ENCODE results near the gene SLC2A4. TPM values are rescaled to one million over a fixed set of nuclear protein-coding genes. Genes with fewer than 3 reads are reported as not detected.

Gene SLC2A4
- total RNA-seq, 2 donors from 2014 or later, result 1.9 to 5.7 TPM

DNA sequence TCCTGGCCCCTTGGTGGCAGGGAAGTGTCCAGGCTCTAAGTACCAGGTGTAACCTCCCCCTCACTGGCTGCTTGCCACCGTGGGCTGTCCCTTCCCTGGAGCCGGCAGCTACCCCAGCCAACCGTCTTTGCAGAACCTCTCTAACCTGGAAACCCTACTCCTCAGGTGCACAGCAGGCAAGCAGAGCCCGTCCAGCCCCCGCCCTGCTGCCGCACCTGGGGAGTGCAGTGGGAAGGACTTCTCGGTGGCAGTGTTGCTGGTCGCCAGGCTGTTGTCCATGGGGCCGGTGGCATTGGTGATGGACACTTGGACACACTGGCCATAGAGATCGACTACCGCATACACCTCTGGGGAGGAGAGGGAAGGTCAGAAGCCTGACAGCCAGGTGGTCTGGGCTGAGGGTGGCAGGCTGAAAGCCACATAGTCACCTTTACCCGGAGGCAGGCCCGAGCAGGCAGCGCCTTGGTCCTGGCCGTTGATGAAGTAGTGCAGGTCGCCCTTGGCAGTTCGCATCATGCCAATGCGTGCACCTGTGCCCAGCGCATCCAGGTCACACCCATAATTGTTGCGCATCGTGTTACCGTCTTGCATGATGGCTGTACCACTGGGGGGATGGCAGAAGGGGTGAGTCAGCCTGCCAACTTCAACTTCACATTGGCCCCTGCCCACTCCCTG is 41.1 kb downstream of the SLC2A4 start:
- Histone ChIP-seq H3K27ac (no peak overlapping the region), H3K4me1 (peaks cover 2% of the 10 kb centered on the region), H3K9me3 (no peaks in the 10 kb centered on the region), H3K27me3 (no peaks in the 10 kb centered on the region), H3K36me3 (peaks cover 18% of the 10 kb centered on the region), H3K4me3 (no peak overlapping the region), H3K9ac (ENCODE audit: low read depth in 2 of 2, low read length in 2 of 2) (no peak overlapping the region)
- no peak for DNase-seq
- intact Hi-C loops (cut with DNase I), result no loop called here
- TF ChIP-seq, protein P1, sequence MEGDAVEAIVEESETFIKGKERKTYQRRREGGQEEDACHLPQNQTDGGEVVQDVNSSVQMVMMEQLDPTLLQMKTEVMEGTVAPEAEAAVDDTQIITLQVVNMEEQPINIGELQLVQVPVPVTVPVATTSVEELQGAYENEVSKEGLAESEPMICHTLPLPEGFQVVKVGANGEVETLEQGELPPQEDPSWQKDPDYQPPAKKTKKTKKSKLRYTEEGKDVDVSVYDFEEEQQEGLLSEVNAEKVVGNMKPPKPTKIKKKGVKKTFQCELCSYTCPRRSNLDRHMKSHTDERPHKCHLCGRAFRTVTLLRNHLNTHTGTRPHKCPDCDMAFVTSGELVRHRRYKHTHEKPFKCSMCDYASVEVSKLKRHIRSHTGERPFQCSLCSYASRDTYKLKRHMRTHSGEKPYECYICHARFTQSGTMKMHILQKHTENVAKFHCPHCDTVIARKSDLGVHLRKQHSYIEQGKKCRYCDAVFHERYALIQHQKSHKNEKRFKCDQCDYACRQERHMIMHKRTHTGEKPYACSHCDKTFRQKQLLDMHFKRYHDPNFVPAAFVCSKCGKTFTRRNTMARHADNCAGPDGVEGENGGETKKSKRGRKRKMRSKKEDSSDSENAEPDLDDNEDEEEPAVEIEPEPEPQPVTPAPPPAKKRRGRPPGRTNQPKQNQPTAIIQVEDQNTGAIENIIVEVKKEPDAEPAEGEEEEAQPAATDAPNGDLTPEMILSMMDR (IDR thresholded peaks at IDR 0.05), result no peak

DNA sequence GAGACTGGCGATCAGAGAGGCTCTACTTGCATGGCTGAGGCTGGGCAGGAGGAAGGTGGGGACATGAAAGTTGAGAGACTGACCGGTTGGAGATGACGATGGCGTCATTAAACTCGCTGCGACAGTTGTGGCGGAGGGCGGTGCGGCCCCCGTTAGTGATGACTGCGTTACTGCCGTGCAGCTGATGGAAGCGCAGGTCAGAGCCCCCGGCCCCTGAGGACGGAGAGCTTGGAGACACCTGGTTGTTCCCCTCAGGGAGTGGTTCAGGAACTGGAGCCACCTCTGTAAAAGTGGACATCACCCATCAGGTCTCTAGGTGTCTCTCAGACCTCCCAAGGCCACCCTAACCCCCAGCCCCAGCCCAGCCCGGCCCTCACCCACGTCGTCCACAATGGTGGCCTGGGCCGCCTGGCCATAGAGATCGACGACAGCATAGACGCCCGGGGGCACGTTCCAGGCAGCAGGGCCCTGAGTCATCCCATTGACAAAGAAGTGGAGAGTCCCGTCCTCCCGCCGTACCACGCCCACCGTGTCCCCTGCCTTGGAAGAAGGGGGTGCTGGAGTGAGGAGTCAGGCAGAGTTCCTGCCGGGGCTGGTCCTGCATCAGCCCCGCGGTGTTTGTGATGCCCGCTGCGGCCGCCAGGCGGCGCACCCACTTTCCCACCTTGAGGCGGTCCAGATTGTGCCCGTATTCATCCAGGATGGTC is 42.4 kb downstream of the SLC2A4 start:
- H3K4me1 ChIP-seq, result peaks cover 10% of the 10 kb centered on the region
- intact Hi-C loops (cut with DNase I), result no loop called here
- DNase-seq, result peak; percentile 53
- H3K9me3 ChIP-seq, result no peaks in the 10 kb centered on the region
- no peak overlapping the region for H3K27ac ChIP-seq
- H3K9ac ChIP-seq (ENCODE audit: low read depth in 2 of 2, low read length in 2 of 2), result no peak overlapping the region
- peaks cover 18% of the 10 kb centered on the region for H3K36me3 ChIP-seq
- TF ChIP-seq, protein P1 (IDR thresholded peaks at IDR 0.05), result peak; percentile 77
- no peaks in the 10 kb centered on the region for H3K27me3 ChIP-seq
- no peak overlapping the region for H3K4me3 ChIP-seq

DNA sequence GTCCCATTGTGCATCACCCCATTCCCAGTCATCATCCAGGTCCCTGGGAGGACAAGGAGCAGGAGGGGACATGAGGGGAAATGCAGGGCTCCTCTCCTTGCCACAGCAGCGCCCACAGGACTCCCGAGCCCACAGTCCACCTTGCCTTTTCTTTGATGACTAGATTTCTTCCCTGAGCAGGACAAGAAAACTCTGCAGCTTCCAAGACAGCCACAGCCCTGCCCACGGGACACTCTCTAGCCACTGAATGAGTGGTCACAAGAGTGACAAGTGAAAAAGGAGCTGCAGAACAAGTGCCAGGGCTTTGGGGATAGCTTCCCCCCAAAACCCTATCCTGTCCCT is 42.9 kb downstream of the SLC2A4 start:
- H3K36me3 ChIP-seq, result peaks cover 18% of the 10 kb centered on the region
- H3K9me3 ChIP-seq, result no peaks in the 10 kb centered on the region
- no peak overlapping the region for H3K9ac ChIP-seq (ENCODE audit: low read depth in 2 of 2, low read length in 2 of 2)

DNA sequence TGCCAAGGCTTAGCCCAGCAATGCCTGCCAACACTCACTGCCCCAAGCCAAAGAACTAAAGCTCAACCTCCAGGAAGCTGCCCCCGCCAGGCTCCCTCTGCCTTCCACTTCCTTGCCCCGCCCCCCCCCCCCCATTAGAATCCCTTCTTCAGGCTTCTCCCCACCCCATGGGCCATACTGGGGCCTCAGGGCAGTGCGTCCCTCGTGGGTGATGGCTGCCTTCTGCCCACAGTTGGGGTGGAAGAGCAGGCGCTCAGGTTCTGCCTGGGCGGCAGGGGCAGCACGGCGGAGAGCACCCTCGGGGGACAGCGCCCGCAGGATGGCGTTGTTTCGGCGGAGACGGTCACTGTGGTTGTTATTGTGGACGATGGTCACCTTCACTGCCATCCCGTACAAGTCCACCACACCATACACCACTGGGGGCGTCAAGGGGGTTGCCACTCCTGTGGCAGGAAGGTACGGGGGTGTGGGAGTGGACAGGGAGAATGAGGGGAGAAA is 43.6 kb downstream of the SLC2A4 start:
- TF ChIP-seq, protein P1 (IDR thresholded peaks at IDR 0.05), result no peak
- peaks cover 18% of the 10 kb centered on the region for H3K36me3 ChIP-seq

More for the DNA sequence above, 42.9 kb downstream of the SLC2A4 start:
- H3K27me3 ChIP-seq, result no peaks in the 10 kb centered on the region
- H3K27ac ChIP-seq, result no peak overlapping the region
- intact Hi-C loops (cut with DNase I), result no loop called here
- H3K4me1 ChIP-seq, result peaks cover 10% of the 10 kb centered on the region
- DNase-seq, result no peak
- TF ChIP-seq, protein P1 (IDR thresholded peaks at IDR 0.05), result no peak
- H3K4me3 ChIP-seq, result no peak overlapping the region

DNA sequence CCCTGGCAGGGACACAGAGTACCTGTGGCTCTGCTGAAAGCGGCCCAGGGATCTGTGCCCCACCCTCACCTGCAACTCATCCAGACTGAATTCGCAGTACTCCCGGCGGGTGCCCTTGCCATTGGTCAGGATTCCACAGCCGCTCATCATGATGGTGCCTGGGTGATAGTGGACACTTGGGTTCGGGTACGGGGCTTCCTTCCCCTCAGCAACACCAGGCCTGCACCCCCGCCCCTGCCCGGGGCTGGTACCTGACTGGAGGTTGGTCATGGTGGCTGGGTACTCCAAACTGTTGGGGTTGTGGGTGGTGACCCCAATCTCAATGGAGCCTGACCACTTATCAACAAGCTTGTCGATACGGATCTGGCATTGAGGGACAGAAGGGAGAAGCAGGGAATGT is 44.7 kb downstream of the SLC2A4 start:
- Histone ChIP-seq H3K27me3 (no peaks in the 10 kb centered on the region), H3K9ac (ENCODE audit: low read depth in 2 of 2, low read length in 2 of 2) (no peak overlapping the region), H3K4me3 (no peak overlapping the region), H3K27ac (no peak overlapping the region), H3K4me1 (peaks cover 10% of the 10 kb centered on the region), H3K36me3 (peaks cover 18% of the 10 kb centered on the region), H3K9me3 (no peaks in the 10 kb centered on the region)
- intact Hi-C loops (cut with DNase I), result no loop called here
- TF ChIP-seq, protein P1 (IDR thresholded peaks at IDR 0.05), result no peak
- DNase-seq, result no peak

More for the DNA sequence above, 43.6 kb downstream of the SLC2A4 start:
- Histone ChIP-seq H3K27ac (no peak overlapping the region), H3K27me3 (no peaks in the 10 kb centered on the region), H3K4me3 (no peak overlapping the region), H3K9me3 (no peaks in the 10 kb centered on the region), H3K4me1 (peaks cover 10% of the 10 kb centered on the region), H3K9ac (ENCODE audit: low read depth in 2 of 2, low read length in 2 of 2) (no peak overlapping the region)
- intact Hi-C loops (cut with DNase I), result no loop called here
- no peak for DNase-seq

Measured in colonic mucosa (tissue), 4 donors.